Muscle of leg (tissue), 11 donors: ENCODE measurements around the gene SULT2B1. TPM values are rescaled to one million over a fixed set of nuclear protein-coding genes. Genes with fewer than 3 reads are reported as not detected.

Source experiments
- DNase-seq: peaks from one replicate; pipeline ENCODE4 v3.0.0; 2013
- H3K27ac ChIP-seq: one replicate; pipeline ENCODE4 v1.5.1; 2013; ENCODE audit warnings: mild to moderate bottlenecking, low read length, control low read depth
- H3K27me3 ChIP-seq: one replicate; pipeline ENCODE4 v1.6.1; 2013; ENCODE audit warnings: low read length; ENCODE audit not compliant: control insufficient read depth, insufficient read depth
- H3K36me3 ChIP-seq: one replicate; pipeline ENCODE4 v1.6.1; 2013; ENCODE audit warnings: low read length; ENCODE audit not compliant: control insufficient read depth, insufficient read depth
- H3K4me1 ChIP-seq: one replicate; pipeline ENCODE4 v1.6.1; 2013; ENCODE audit warnings: low read length; ENCODE audit not compliant: control insufficient read depth, insufficient read depth
- H3K4me3 ChIP-seq: one replicate; pipeline ENCODE4 v1.5.1; 2013; ENCODE audit warnings: low read length, control low read depth
- H3K9me3 ChIP-seq: replicated peaks from 2 replicates; pipeline ENCODE4 v1.6.1; 2013; ENCODE audit warnings: low read depth, low read length; ENCODE audit not compliant: control insufficient read depth
- WGBS: methylation state at CpG from one replicate; pipeline ENCODE4 v1.1.5; 2013; ENCODE audit warnings: missing lambda C conversion rate; ENCODE audit not compliant: insufficient coverage; 5-methylcytosine and 5-hydroxymethylcytosine counted together
- polyA plus RNA-seq, 8 donors: library from polyadenylated mRNA; unstranded; fragments of 120-200 nt; gene quantifications; one replicate each; pipeline versions ENCODE4 v1.2.1 to v1.2.3, GENCODE V29; 2013; ENCODE audit warnings: inconsistent platforms in 1 of 8, low replicate concordance in 1 of 8; ENCODE audit not compliant: insufficient read length in 8 of 8, insufficient read depth in 1 of 8
- total RNA-seq: library from RNA; stranded (reverse); fragments of 120-200 nt; gene quantifications from one replicate; pipeline ENCODE4 v1.2.4, GENCODE V29; 2013

Gene SULT2B1
- total and polyA plus RNA-seq, 9 donors: 0.11 to 2.9 (median 0.25) TPM; not detected in 1

GRCh38 chr19:48544856-48545750 lies 6.9 kb upstream of the SULT2B1 start:
- no peak overlapping the region for H3K4me3 ChIP-seq
- no peaks in the 10 kb centered on the region for H3K36me3 ChIP-seq
- WGBS: 27% methylated on average over 12 of the region's 25 CpGs
- peaks cover 14% of the 10 kb centered on the region for H3K4me1 ChIP-seq
- DNase-seq: no peak
- no peaks in the 10 kb centered on the region for H3K27me3 ChIP-seq
- no peak overlapping the region for H3K27ac ChIP-seq
- no peaks in the 10 kb centered on the region for H3K9me3 ChIP-seq

- DNase-seq: no peak
- H3K36me3 ChIP-seq: no peaks in the 10 kb centered on the region
- peaks cover 5% of the 10 kb centered on the region for H3K27me3 ChIP-seq
- no peaks in the 10 kb centered on the region for H3K9me3 ChIP-seq
- H3K27ac ChIP-seq: no peak overlapping the region
- no CpG with 5 or more reads among the region's 1 CpG for WGBS
- peaks cover 10% of the 10 kb centered on the region for H3K4me1 ChIP-seq
- no peak overlapping the region for H3K4me3 ChIP-seq
These were observed 4.2 kb upstream of the SULT2B1 start for GRCh38 chr19:48547722-48548121.

- H3K27me3 ChIP-seq: peaks cover 5% of the 10 kb centered on the region
- no CpG with 5 or more reads among the region's 1 CpG for WGBS
- DNase-seq: no peak
- H3K27ac ChIP-seq: no peak overlapping the region
- H3K4me1 ChIP-seq: peaks cover 4% of the 10 kb centered on the region
- H3K4me3 ChIP-seq: no peak overlapping the region
- H3K36me3 ChIP-seq: no peaks in the 10 kb centered on the region
- no peaks in the 10 kb centered on the region for H3K9me3 ChIP-seq
These were observed 3.6 kb upstream of the SULT2B1 start for GRCh38 chr19:48548253-48548911.

GRCh38 chr19:48549380-48549779 lies 2.6 kb upstream of the SULT2B1 start:
- H3K27me3 ChIP-seq: peaks cover 8% of the 10 kb centered on the region

GRCh38 chr19:48552406-48553322 lies 692 bp downstream of the SULT2B1 start:
- H3K4me3 ChIP-seq: no peak overlapping the region
- H3K27me3 ChIP-seq: peaks cover 10% of the 10 kb centered on the region
- H3K4me1 ChIP-seq: no peaks in the 10 kb centered on the region
- no peaks in the 10 kb centered on the region for H3K36me3 ChIP-seq
- 81% methylated on average over 16 of the region's 19 CpGs for WGBS
- H3K9me3 ChIP-seq: no peaks in the 10 kb centered on the region
- DNase-seq: no peak
- no peak overlapping the region for H3K27ac ChIP-seq

More at GRCh38 chr19:48549380-48549779, 2.6 kb upstream of the SULT2B1 start:
- H3K9me3 ChIP-seq: no peaks in the 10 kb centered on the region
- H3K36me3 ChIP-seq: no peaks in the 10 kb centered on the region
- no peak for DNase-seq
- H3K4me1 ChIP-seq: no peaks in the 10 kb centered on the region
- H3K27ac ChIP-seq: no peak overlapping the region
- H3K4me3 ChIP-seq: no peak overlapping the region
- WGBS: 70% methylated on average over 4 of the region's 5 CpGs

- Histone ChIP-seq H3K4me1 (peaks cover 3% of the 10 kb centered on the region), H3K4me3 (no peak overlapping the region), H3K27ac (no peak overlapping the region), H3K27me3 (peaks cover 19% of the 10 kb centered on the region), H3K9me3 (no peaks in the 10 kb centered on the region), H3K36me3 (no peaks in the 10 kb centered on the region)
- DNase-seq: no peak
- WGBS: 8% methylated on average over 14 of the region's 18 CpGs
These were observed 1.9 kb downstream of the SULT2B1 start for GRCh38 chr19:48553676-48554384.

- DNase-seq: no peak
- H3K4me1 ChIP-seq: peaks cover 3% of the 10 kb centered on the region
- 37% methylated on average over 4 of the region's 16 CpGs for WGBS
- H3K27ac ChIP-seq: no peak overlapping the region
- no peak overlapping the region for H3K4me3 ChIP-seq
- peaks cover 23% of the 10 kb centered on the region for H3K27me3 ChIP-seq
- H3K9me3 ChIP-seq: no peaks in the 10 kb centered on the region
- H3K36me3 ChIP-seq: no peaks in the 10 kb centered on the region
These were observed 2.6 kb downstream of the SULT2B1 start for GRCh38 chr19:48554385-48555091.

- Histone ChIP-seq H3K4me1 (peaks cover 3% of the 10 kb centered on the region), H3K36me3 (no peaks in the 10 kb centered on the region), H3K4me3 (no peak overlapping the region), H3K27me3 (peaks cover 23% of the 10 kb centered on the region), H3K27ac (no peak overlapping the region), H3K9me3 (no peaks in the 10 kb centered on the region)
- DNase-seq: no peak
- 40% methylated on average over 9 of the region's 11 CpGs for WGBS
These were observed 4.2 kb downstream of the SULT2B1 start for GRCh38 chr19:48556163-48556562.

- Histone ChIP-seq H3K4me3 (no peak overlapping the region), H3K9me3 (no peaks in the 10 kb centered on the region), H3K27ac (no peak overlapping the region), H3K27me3 (peaks cover 20% of the 10 kb centered on the region), H3K4me1 (peaks cover 3% of the 10 kb centered on the region), H3K36me3 (no peaks in the 10 kb centered on the region)
- DNase-seq: no peak
- WGBS: 75% methylated on average over 3 of the region's 5 CpGs
These were observed 4.9 kb downstream of the SULT2B1 start for GRCh38 chr19:48556825-48557224.
